ENCODE data around the gene ZFR. TPM values are rescaled to one million over a fixed set of nuclear protein-coding genes. Genes with fewer than 3 reads are reported as not detected.

Gene ZFR
- total RNA-seq, 2 experiments from 2014 or later, result 58.8 to 61.0 TPM

- H3K4me1 ChIP-seq (ENCODE audit: insufficient read depth, low read length), result no peaks in the 10 kb centered on the region
- Mint-ChIP-seq H3K4me3 (no peak overlapping the region), H3K27ac (no peak overlapping the region), H3K27me3 (no peaks in the 10 kb centered on the region), H3K36me3 (ENCODE audit: low read depth) (peaks cover 60% of the 10 kb centered on the region), H3K9me3 (no peaks in the 10 kb centered on the region), H3K4me1 (ENCODE audit: low read depth) (no peaks in the 10 kb centered on the region)
- peaks cover 58% of the 10 kb centered on the region for H3K36me3 ChIP-seq (ENCODE audit: insufficient read depth, low read length)
- no peak for TF ChIP-seq CTCF (IDR thresholded peaks at IDR 0.05)
- ATAC-seq (ENCODE audit: poor library complexity), result no peak
- no peak overlapping the region for H3K27ac ChIP-seq (ENCODE audit: low read depth in 1 of 2, low read length in 2 of 2)
- H3K27me3 ChIP-seq (ENCODE audit: control insufficient read depth in 1 of 2, insufficient read depth in 2 of 2, low read length in 2 of 2), result no peaks in the 10 kb centered on the region
- no peak overlapping the region for H3K4me3 ChIP-seq (ENCODE audit: low read length)
- H3K9me3 ChIP-seq (ENCODE audit: control insufficient read depth in 1 of 2, insufficient read depth in 1 of 2, low read length in 2 of 2), result no peaks in the 10 kb centered on the region
- POLR2A ChIA-PET, result no interaction called here
- intact Hi-C loops (cut with DNase I, micrococcal nuclease), result no loop called here
- CTCF ChIA-PET, result no interaction called here
- no peak for DNase-seq
Measured at GRCh38 chr5:32362527-32362926, 82.0 kb downstream of the ZFR start.

GRCh38 chr5:32360906-32361305 is 83.6 kb downstream of the ZFR start:
- Histone ChIP-seq H3K36me3 (ENCODE audit: insufficient read depth, low read length) (peaks cover 66% of the 10 kb centered on the region), H3K27ac (ENCODE audit: low read depth in 1 of 2, low read length in 2 of 2) (no peak overlapping the region), H3K4me3 (ENCODE audit: low read length) (no peak overlapping the region), H3K27me3 (ENCODE audit: control insufficient read depth in 1 of 2, insufficient read depth in 2 of 2, low read length in 2 of 2) (no peaks in the 10 kb centered on the region), H3K9me3 (ENCODE audit: control insufficient read depth in 1 of 2, insufficient read depth in 1 of 2, low read length in 2 of 2) (no peaks in the 10 kb centered on the region), H3K4me1 (ENCODE audit: insufficient read depth, low read length) (no peaks in the 10 kb centered on the region)
- no peaks in the 10 kb centered on the region for H3K27me3 Mint-ChIP-seq
- TF ChIP-seq CTCF (IDR thresholded peaks at IDR 0.05), result no peak
- H3K4me3 Mint-ChIP-seq, result no peak overlapping the region
- CTCF ChIA-PET, result no interaction called here
- no peak for ATAC-seq (ENCODE audit: poor library complexity)
- no peak for DNase-seq
- H3K27ac Mint-ChIP-seq, result no peak overlapping the region
- intact Hi-C loops (cut with DNase I, micrococcal nuclease), result no loop called here
- H3K9me3 Mint-ChIP-seq, result no peaks in the 10 kb centered on the region
- peaks cover 71% of the 10 kb centered on the region for H3K36me3 Mint-ChIP-seq (ENCODE audit: low read depth)
- no peaks in the 10 kb centered on the region for H3K4me1 Mint-ChIP-seq (ENCODE audit: low read depth)
- POLR2A ChIA-PET, result no interaction called here

GRCh38 chr5:32358611-32359010 is 85.9 kb downstream of the ZFR start:
- Histone ChIP-seq H3K4me1 (ENCODE audit: insufficient read depth, low read length) (no peaks in the 10 kb centered on the region), H3K27me3 (ENCODE audit: control insufficient read depth in 1 of 2, insufficient read depth in 2 of 2, low read length in 2 of 2) (no peaks in the 10 kb centered on the region), H3K36me3 (ENCODE audit: insufficient read depth, low read length) (peaks cover 62% of the 10 kb centered on the region), H3K27ac (ENCODE audit: low read depth in 1 of 2, low read length in 2 of 2) (no peak overlapping the region), H3K9me3 (ENCODE audit: control insufficient read depth in 1 of 2, insufficient read depth in 1 of 2, low read length in 2 of 2) (no peaks in the 10 kb centered on the region), H3K4me3 (ENCODE audit: low read length) (no peak overlapping the region)
- no peak overlapping the region for H3K4me3 Mint-ChIP-seq
- POLR2A ChIA-PET, result no interaction called here
- ATAC-seq (ENCODE audit: poor library complexity), result no peak
- H3K9me3 Mint-ChIP-seq, result no peaks in the 10 kb centered on the region
- intact Hi-C loops (cut with DNase I, micrococcal nuclease), result no loop called here
- DNase-seq, result no peak
- no peak for TF ChIP-seq CTCF (IDR thresholded peaks at IDR 0.05)
- H3K27me3 Mint-ChIP-seq, result no peaks in the 10 kb centered on the region
- no peaks in the 10 kb centered on the region for H3K4me1 Mint-ChIP-seq (ENCODE audit: low read depth)
- no peak overlapping the region for H3K27ac Mint-ChIP-seq
- CTCF ChIA-PET, result no interaction called here
- peaks cover 82% of the 10 kb centered on the region for H3K36me3 Mint-ChIP-seq (ENCODE audit: low read depth)

Measured in CD4-positive, alpha-beta T cell (primary cell).